SIG-M5 (cell line): ENCODE measurements around the gene HESX1.

ENCODE experiments used
- DNase-seq: peaks from one replicate; lab custom pipeline; 2025; lab: John Stamatoyannopoulos, UW

Gene HESX1

DNA sequence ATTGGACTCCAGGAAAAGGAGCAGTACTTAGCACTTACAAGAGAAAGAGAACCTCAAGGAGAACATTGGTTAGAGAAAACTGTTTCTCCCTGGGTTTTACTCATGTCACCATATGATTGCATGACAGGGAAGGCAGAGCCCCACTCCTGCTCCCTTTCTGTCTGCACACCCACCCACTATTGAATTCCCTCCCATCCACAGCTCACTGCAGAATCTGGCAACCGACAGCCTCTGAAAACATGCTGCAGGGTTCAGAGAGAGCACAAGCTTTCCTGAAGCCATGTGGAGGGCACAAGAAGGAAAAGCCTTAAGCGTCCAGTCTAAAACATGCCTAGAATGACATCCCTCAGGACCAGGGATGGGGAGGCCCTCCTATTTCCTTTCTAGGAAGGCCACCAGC, 31.6 kb downstream of the HESX1 start:
- no peak for DNase-seq

DNA sequence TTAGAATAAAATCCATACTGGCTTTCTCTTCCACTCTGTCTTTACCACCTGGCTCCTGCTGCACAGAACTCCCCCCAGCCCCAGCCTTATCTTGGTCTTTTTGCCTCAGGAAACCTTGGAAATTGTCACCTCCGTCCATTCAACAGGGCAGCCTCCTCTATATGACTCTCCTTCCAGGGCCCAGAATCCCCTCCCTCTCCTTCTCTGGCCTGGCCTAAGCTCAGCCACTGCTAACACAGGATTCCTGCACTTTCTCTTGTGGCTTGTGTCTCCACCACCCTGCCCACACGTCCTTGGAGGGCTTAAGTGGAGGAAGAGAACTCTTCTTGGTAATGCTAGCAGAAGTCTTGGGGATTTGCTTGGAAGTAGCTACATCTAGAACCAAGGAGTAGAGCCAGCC, 33.1 kb downstream of the HESX1 start:
- no peak for DNase-seq

DNA sequence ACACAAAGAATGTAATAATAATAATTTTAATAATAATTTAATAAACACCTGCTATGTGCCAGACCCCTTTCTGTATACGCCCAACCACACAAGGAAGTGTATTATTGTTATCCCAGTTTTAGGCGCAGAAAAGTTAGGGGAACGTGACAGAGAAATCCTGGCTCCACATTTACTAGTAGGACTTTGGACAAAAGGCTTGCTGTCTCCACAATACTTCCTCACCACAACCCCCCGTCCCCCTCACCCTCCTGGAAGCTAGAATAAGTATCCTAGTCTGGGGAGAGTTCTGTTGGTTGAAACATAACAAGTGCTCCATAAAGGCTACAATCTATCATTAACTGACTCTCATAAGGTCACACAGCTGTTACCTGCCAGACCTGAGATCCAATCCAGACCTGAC, 34.1 kb downstream of the HESX1 start:
- no peak for DNase-seq

DNA sequence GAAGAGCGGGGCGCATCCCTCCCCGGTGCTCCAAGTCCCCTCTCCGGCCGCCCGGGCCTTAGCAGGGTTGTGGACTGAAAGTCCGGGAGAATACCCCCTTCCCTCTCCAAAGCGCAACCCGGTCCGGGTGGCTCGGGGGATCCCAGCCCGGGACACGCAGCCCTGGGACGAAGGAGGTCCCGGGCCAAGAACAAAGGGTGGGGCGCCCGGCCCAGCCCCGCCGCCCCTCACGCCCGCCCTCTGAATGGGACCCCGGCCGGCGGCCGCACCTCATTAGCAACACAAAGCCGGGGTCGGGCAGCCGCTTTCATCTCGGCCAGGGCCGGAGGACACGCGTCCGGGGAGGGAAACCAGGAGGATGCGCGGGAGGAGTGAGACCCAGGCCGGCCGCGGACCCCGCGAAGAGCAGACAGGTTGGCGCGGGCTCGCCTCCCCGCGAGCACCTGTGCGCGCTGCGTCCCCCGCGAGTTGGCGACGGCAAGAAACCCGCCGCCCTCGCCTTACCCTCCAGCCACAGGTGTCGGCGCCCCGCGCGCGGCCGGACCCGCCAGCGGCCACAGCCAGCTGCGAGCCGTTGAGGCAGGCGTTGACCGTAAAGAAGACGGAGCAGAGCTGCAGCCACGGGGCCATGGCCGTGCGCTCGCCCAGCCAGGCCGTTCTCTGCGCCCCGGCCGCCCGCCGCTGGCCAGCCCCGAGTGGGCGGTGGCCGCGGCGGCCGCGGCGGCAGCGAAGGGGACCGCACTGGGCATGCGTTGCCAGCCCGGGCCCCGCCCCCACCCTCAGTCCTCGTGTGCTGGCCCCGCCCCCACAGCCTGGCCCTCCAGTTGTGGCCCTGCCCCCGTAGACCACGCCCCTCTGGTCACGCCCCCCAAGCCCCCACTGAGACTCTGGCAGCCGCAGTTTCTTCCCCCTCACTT, 34.9 kb downstream of the HESX1 start, which contains the start of gene IL17RD:
IL17RD (minus strand) TSS at position 697 of the 917 bp plus-strand sequence; CDS start at position 630, 67 bp downstream.
- DNase-seq: no peak

DNA sequence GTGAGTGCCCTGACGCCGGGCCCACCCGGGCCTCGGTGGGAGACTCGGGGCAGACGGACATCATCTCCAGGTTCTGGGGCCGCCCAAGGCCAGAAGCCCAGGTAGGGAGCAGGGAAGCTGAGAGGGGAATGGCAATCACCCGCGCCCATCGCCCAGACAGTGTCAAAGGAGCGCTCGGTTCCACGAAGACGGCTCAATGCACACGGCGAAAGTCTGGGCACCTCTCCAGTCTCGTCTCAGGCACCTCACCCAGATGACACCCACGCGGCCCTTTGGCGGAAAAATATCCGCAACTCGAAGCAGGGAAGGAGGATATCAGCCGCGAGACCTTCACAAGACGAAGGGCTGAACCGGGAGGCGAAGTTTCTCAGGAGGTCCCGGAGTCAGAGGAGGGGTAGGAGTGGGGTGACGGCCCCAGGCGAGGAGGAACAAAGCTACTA, 35.5 kb downstream of the HESX1 start:
- DNase-seq: no peak

DNA sequence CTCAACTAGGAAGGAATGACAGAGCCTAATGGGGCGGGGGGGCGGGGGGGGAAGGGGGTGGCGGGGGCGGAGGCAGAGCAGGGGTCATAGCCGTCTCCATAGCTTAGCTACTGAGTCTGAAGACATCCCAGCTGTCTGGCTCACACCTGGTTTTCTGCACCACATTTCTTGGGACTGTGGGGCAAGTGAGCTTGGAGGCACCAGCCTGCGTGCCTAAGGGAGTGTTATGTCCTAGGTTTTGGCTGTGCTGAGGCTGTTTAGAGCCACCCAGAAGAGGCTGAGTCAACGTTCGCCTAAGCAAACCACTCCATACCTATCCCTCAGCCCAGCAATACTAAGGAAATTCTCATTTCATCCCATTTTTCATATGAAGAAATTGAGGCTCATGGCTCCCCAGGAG, 36.0 kb downstream of the HESX1 start:
- DNase-seq: no peak

DNA sequence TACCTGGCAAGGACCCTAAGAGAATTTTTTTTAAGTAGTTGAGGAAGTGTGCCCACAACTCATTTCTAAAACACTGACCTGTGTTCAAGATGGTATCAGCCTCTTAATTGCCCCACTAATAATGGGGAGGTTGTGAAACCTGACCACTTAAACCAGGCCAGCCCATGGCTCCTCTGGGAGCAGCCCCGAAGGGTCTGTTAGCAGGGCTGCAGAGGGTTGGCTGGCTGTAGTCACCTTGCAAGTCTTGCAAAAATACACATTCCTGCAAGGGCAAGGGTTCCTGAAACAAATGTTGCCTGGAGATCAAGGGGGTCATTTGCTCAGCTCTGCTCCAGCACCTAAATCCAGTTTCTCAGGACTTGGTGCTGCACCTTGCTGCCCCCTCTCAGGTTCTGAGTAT, 37.9 kb downstream of the HESX1 start:
- no peak for DNase-seq

DNA sequence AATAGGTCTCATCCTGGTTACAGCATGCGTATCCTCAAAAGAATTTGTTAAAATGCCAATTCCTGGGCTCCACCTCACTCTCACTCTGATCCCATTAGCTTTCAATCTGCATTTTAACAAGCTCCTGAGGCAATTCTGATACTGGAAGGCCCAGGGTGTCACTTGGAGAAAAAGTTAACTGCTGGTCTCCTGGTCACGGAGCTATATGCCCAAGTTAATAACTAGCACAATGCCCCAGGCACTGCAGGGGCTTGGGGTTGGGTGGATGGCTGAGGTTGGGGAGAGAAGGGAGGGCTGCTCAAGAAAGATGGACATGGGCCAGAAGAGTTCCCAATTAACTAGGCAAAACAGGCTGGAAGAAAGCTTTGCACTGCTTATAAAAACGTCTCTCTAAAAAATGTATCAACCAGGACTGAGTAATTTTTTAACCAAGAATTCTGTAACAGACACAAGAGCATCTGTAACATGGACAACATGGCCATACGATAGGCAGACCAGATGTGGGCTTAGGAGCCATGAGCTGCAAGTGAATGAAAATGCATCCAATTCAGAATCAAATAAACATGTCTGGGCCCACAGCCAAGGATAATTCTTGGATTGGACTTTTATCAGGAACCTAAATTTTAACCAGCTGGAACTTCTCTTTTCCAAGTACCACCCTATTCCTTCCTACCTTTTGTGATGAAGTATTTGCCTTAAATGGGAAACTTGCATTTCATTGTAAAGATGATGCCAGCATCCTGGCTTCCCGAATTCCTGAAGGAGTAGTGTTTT, 38.8 kb downstream of the HESX1 start:
- DNase-seq: no peak

DNA sequence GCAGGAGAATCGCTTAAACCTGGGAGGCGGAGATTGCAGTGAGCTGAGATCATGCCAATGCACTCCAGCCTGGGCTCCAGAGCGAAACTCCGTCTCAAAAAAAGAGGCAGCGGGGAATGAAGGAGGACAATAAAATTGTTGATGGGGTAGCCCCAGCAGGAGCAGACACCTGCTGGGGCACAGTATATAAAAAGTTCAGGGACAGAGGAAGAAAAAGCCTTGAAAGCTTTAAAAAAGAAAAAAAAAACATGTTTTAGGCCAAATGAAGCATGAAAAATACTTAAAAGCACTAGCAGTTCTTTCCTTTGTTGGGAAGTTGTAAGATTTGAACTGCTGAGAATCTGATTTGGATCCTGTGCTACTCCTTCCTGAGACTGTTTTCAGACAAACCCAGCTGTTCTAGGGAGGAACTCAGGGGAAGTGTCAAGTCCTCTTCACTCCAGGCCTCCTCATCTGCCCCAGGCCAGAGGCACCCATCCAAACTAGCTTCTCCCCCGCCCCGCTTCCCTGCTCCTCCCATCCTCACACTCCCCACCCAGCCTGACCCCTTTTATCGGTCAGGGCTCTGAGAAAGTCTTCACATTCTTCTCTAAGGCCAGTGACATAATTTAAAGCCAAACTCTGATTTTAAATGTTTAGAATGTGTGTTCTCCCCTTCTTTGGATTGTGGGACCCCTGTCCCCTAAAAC, 39.6 kb downstream of the HESX1 start:
- DNase-seq: no peak

DNA sequence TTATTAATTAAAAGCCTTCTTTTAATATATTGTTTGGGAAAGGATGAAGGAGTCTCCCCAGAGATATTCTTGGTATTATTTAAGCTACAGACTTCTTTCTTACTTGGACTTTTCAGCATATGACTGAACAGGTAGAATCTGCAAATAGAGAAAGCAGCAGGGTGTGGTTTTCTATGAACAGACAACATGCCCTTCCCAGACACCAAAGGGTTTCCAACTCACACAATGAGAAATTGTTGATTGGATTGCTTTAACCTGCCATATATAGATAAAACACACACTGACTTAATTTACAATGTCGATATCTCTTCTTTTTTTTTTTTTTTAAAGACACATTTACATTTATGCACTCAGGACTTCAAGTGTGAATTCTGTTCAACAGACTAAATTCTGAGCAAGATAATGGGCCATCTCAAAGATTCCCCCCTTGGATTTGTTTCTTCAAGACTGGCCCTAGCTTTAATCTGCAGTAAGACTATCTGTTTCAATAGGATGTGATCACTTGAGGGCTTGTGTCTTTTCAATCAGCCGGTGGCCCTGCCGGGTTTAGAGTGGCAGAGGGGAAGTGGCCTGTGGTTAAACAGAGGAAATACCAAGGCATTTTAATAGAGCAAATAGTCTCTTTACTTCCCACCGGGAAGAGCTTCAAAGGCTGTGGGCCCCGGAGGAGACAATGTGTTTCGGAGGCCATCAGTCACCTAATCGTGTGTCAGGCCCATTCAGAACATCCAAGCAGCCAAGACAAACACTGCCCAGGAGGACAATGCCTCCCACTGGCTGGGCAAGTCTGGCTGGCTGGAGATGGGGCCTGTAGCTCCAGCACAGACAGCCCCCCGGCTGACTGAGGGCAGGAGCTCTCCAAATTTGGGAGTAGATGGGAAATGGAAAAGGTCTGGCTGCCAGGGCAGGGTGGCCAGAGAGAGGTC, 40.7 kb downstream of the HESX1 start:
- DNase-seq: no peak

DNA sequence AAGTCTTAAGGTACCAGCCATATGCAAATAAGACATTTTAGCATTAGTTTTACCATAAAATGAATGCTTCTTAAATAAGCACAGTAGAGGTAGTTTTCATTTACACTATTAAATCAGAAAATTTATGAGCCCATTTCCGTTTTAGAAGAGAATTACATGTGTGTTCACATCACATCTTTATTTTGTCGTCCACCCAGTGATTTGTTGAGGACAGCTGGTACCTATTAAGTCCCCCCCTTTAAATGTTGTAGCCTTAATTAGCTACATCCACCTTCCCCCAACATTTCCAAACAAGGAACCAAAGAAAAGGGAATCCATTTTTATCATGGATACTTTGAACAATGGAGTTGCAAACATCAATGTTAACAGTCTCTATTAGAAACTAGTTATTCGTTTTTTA, 41.5 kb downstream of the HESX1 start:
- DNase-seq: no peak

DNA sequence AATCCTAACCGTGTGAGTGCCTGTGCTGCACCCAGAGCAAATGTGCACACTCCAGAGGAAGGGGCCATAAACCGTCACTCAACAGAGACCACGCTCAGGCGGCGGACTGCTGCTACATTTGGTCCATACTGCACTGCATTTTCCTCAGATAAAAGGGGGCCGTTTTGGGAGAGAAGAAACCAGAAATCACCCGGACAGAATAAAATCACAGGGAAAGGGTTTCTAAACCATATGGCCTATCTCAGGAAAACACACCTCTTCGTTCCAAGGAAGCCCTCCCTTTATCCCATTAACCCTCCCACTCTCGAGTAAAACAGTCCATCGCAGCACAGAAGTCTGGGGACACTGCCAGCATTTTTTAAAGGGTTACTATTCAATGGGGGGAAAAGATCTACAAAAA, 42.2 kb downstream of the HESX1 start:
- DNase-seq: no peak

DNA sequence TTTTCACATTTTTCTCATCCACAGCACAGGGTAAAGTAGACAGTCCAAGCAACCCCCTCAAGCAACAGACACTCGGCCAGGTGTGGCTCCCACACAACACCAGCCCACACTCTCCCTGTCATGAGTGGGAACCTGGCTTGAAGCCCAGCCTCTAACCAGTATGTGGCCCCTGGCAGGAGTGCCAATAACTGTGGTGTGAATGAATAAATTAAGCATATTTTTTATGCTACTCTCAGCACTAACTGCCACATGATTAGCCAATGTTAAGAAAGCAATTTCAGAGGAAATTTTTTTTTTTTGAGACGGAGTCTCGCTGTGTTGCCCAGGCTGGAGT, 44.5 kb downstream of the HESX1 start:
- DNase-seq: no peak

DNA sequence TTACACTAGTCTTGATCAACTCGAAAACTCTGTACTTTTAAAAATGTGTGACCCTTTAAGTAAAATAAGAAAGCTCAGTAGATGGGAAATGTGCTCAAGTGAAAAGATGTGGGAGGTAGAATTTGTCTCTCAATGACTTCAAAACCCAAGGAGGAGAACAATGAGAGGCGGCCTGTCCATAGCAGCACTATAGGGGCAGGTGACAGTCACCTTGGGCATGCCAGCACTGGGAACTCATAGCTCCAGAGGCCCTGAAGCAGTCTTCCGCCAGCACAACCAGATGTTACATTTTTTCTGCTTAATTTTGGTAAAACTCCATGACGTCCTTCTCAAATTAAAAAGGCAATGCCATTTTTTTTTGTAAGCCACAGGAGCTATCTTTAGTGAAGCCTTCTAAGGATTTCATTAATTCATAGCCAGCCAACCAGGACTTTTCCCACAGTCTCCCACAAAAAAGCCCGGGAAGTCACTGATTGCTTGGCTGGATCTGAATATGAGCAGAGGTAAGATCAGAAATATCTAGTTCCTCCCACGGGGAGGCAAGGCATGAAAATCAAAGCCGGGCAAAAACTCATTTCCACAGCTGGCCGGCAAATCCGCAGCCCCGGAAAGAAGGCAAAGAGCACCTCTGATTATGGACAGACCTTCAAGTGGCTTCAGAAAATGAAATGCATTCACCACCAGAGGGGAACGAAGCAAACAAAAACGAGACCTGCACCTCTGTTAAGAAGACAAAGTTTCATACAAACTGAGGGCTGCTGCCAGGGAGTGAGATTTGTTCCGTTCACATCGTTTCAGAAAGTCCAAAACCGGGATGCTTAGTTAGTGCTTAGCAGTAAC, 45.1 kb downstream of the HESX1 start:
- no peak for DNase-seq

DNA sequence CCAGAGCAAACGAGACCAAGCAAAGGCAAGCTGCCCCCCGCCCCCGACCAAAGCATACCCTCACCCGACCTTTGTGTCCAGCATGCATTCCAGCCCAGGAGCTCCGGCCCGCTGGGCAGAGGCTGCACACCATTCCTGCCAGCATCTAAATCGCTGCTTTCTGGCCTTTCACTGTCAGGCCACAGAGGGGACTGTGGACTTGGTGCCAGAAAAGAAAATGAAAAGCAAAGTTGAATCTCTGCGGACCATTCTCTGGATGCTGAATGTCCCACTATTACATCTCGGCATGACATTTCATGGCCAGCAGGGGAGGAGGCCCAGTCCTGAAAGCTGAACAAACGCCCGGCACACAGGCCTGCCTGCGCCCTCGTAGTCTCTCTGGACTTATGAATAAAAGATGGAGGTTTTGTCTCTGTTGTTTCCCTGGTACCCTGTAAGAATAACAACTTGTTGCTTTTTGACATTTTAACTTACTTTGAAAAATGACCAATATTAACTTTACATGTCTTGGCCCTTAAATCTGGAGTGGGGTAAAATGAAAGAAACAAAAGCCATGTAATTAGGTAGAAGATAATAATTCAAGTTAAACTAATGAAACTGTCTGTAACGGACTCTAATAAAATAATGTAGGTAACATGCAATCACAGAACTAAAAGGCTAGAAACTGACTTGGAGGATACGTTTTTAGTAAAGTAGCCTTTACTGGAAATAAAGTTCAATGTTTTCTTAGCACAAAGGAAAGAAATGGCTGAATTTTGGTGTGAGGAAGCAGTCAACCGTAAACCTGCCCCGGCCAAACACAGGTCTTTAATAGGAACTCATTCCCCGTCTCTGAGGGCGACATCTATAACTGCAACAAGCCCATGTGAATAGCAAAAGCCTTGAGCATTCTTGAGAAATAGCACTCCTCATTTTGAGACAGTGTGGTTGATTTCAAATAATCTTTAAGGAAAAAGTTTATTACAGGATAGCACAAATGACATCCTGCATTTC, 47.3 kb downstream of the HESX1 start:
- no peak for DNase-seq

DNA sequence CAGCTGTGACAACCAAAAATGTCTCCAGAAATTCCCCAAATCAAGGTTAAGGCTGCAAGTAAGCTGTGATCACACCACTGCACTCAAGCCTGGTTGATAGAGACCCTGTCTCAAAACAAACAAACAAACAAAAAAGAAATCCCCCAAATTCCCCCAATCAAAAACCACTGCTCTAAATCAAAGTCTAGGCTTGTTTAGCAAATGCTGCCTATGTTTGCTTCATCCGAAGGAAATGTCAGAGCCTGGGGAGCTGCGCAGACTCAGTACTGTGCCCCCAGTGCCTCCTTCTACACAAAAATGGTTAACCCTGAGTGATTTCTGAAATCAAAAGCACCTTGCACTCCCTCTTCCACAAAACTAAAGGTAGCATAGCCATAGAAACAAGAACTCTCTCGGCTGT, 48.0 kb downstream of the HESX1 start:
- DNase-seq: no peak

DNA sequence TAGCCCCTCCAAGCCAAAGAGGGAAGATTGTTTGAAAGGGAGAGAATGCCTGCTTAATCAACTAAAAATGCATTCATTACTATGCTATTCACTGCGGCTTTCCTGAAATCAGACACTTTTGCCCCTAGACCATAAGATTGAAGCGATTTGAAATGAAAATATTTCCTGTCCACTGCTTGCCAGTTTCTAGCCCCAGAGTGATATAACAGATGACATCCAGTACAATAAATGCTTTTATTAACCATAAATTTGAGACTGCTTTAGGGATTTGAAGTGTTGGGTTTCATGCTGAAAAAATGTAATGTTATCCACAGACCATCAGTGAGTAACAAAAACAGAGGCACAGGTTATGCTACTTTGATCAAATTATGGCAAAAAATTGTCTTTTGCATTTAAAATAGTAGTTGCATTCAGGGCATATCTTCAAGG, 48.7 kb downstream of the HESX1 start:
- DNase-seq: no peak

DNA sequence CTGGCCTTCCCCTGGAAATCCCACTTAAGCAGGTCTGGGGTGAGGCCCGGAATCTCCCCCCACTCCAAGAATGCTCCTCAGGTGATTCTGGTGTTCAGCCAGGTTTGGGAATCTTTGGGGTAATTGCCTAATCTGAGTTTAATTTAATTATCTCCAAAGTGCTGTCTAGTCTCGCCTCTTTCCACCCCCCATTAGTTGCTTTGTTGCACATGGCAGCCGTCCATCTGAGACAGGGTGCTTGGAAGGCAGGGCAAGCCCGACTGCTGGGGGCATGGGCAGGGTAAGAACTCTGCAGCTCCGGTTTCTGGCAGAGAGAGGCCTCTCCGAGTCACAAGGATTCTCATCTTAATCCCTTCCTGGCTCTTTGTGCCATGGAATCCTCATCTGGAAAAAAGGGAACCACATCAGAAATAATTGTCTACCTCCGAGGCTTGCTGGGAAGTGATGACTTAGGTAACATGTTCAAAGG, 49.6 kb downstream of the HESX1 start:
- no peak for DNase-seq
